GF-D8 (cell line): ENCODE data around the gene GIMAP4.
"Not testable (repeated sequence)": the region's sequence is repeated elsewhere in the genome, so short reads cannot be mapped to it uniquely, and the experiment has no call there.

Experiments used
- DNase-seq: peaks from one replicate; lab custom pipeline; 2025; lab: John Stamatoyannopoulos, UW

Gene GIMAP4

GRCh38 chr7:150580638-150581394 lies 13.6 kb downstream of the GIMAP4 start:
- no peak for DNase-seq

- DNase-seq = no peak
Observed at GRCh38 chr7:150585199-150585598, 18.0 kb downstream of the GIMAP4 start.

GRCh38 chr7:150586068-150586784 lies 19.0 kb downstream of the GIMAP4 start:
- peak; percentile 60 for DNase-seq

- DNase-seq = no peak
Observed at GRCh38 chr7:150586785-150587152, 19.6 kb downstream of the GIMAP4 start.

GRCh38 chr7:150587551-150587950 lies 20.4 kb downstream of the GIMAP4 start:
- DNase-seq = no peak

GRCh38 chr7:150594805-150595204 lies 27.6 kb downstream of the GIMAP4 start:
- DNase-seq = no peak

- no peak for DNase-seq
Observed at GRCh38 chr7:150595361-150595760, 28.2 kb downstream of the GIMAP4 start.

- DNase-seq = not testable (repeated sequence)
Observed at GRCh38 chr7:150603600-150603999, 36.4 kb downstream of the GIMAP4 start.

- DNase-seq = no peak
Observed at GRCh38 chr7:150610233-150610632, 43.0 kb downstream of the GIMAP4 start.

- no peak for DNase-seq
Observed at GRCh38 chr7:150612925-150613324, 45.7 kb downstream of the GIMAP4 start.

GRCh38 chr7:150613880-150614279 lies 46.7 kb downstream of the GIMAP4 start:
- DNase-seq = no peak

GRCh38 chr7:150614426-150614825 lies 47.2 kb downstream of the GIMAP4 start:
- DNase-seq = not testable (repeated sequence)

GRCh38 chr7:150615221-150615755 lies 48.1 kb downstream of the GIMAP4 start:
- not testable (repeated sequence) for DNase-seq

GRCh38 chr7:150620061-150620460 lies 52.9 kb downstream of the GIMAP4 start:
- no peak for DNase-seq

- no peak for DNase-seq
Observed at GRCh38 chr7:150620617-150621371, 53.6 kb downstream of the GIMAP4 start.

- DNase-seq = no peak
Observed at GRCh38 chr7:150621376-150621775, 54.2 kb downstream of the GIMAP4 start.
